ENCODE results near the gene AZU1.
A peak's percentile ranks its signal among the peaks of the same experiment; 100 is the strongest.

AZU1 gene, protein sequence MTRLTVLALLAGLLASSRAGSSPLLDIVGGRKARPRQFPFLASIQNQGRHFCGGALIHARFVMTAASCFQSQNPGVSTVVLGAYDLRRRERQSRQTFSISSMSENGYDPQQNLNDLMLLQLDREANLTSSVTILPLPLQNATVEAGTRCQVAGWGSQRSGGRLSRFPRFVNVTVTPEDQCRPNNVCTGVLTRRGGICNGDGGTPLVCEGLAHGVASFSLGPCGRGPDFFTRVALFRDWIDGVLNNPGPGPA

DNA sequence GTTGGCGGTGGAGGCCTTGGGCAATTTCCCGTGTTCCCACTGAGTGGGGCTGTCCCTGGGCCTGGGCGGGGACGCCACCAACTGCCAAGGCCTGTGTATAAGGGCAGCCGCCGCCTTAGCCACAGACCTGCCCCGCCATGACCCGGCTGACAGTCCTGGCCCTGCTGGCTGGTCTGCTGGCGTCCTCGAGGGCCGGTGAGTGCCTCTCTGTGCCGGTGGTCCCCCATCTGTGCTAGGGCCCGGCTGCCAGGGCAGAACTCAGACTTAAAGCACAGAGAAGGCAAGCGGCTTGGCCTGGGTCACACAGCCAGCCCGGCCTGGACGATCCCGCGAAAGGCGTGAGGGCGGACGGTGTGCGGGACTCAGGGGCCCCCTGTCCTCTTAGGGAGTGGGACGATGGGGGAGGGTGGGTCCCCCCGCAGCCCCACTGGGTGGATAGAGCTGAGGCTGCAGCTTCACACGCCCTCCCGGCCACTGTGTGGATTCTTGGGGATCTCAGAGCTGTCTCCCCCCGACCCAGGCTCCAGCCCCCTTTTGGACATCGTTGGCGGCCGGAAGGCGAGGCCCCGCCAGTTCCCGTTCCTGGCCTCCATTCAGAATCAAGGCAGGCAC, at the start of gene AZU1:
TSS of gene AZU1 (plus strand) at position 128 of the 612 bp plus-strand sequence. CDS start at position 138, 10 bp downstream.
- DNase-seq (ENCODE audit: low spot score): no peak

DNA sequence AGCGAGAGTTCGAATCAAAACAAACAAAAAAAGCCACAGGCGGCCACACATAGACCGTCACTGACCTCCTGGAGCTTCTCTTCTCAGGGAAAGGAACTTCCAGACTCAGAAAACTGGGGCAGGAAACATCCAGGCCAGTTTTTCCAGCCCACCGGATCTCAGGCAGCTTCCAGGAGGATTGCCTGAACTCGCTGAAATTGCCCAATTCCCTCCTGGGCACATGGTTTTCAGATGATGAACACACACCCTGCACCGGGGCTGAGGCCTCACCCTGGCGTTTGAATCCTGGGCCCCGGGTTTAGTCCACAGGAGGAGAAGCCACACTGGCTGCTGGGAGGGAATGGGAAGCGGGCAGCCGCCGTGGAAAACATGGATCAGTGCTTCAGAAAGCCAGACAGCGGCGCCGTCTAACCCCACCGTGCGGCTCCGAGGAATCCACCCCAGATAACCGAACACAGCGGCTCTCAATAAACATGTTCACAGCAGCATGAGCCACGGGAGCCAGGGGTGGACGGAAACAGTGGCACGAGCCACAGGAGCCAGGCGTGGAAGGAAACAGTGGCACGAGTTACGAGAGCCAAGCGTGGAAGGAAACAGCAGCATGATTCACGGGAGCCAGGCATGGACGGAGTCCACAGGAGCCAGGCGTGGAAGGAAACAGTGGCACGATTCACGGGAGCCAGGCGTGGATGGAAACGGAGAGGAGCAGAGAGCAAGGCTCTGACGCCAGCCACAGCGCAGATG, 48.6 kb upstream of the AZU1 start:
- DNase-seq (ENCODE audit: low spot score): no peak

GRCh38 chr19:780935-781334, 46.7 kb upstream of the AZU1 start:
- no peak for DNase-seq (ENCODE audit: low spot score)

DNA sequence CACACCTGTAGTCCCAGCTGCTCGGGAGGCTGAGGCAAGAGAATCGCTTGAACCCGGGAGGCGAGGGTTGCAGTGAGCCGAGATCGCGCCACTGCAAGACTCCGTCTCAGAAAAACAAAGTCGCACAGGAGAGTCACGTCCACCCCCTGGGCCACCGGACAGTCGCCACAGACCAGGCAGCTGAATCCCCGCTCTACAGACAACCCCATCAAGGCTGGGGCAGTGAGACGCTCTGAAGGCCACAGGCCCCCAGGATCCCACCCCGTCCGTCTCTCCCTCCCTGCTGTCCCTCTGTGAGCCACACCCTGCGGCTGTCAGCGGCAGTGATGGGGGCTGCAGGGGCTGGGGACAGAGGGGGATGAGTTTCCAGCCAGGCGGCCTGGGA, 45.8 kb upstream of the AZU1 start:
- no peak for DNase-seq (ENCODE audit: low spot score)

DNA sequence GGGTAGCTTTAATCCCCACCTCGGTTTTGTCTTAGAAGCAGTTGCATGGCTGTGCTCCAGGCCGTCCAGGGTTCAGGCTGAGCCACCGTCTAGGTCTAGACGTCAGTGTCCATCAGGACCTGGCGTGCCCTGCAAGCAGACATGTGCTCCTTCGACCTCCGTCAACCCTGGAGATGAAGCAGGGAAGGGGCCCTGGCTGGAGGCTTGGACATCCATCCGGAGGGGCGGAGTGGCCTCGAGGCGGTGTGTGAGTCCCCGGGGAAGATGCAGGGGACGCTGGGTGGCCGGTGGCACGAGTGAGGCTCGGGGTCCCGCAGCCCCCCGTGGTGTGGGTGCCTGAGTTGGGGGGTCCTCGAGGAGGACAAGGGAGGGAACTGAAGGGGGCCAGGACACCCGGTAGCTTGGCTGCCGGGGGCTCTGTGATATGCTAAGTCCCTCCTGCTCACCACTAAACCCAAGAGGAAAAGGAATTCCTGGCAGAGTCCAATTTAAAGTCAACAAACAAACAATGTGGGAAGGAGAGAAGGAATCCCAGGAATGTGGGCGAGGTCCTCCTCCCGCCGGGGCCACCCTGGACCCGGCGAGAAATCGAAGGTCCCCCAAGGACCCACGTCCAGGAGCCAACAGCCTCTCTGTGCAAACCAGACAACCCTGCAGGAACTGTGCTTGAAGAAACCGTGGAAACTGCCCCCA, 45.3 kb upstream of the AZU1 start:
- DNase-seq (ENCODE audit: low spot score): no peak

GRCh38 chr19:782878-783668, 44.6 kb upstream of the AZU1 start:
- no peak for DNase-seq (ENCODE audit: low spot score)

- DNase-seq (ENCODE audit: low spot score): no peak
Observed at GRCh38 chr19:784541-784940, 43.1 kb upstream of the AZU1 start.

- DNase-seq (ENCODE audit: low spot score): no peak
Observed at GRCh38 chr19:787536-787935, 40.1 kb upstream of the AZU1 start.

- no peak for DNase-seq (ENCODE audit: low spot score)
Observed at GRCh38 chr19:788686-788982, 39.0 kb upstream of the AZU1 start.

- no peak for DNase-seq (ENCODE audit: low spot score)
Observed at GRCh38 chr19:788983-789700, 38.5 kb upstream of the AZU1 start.

GRCh38 chr19:789701-790060, 38.0 kb upstream of the AZU1 start:
- no peak for DNase-seq (ENCODE audit: low spot score)

GRCh38 chr19:791007-791566, 36.5 kb upstream of the AZU1 start:
- DNase-seq (ENCODE audit: low spot score): no peak

- DNase-seq (ENCODE audit: low spot score): no peak
Observed at GRCh38 chr19:791567-792305, 35.9 kb upstream of the AZU1 start.

- no peak for DNase-seq (ENCODE audit: low spot score)
Observed at GRCh38 chr19:792306-792885, 35.2 kb upstream of the AZU1 start.

DNA sequence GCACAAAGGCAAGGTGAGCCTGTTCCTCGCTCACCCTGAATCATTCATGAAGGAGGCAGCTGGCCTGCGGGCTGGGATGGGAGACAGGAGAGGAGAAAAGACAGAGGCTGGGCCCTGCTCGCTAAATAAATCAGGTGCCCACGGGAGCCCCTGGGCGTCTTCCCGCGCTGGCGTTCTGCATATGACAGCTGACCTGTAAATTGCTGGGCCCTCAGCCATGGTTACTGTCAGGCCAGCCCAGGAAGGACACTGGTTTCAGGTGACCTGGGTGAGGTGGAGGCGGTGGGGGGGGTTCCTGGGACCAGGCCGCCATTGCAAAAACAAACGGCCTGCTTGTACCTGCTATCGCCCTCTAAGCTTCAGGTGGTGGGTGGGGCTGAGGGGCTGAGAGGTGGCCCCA, 33.8 kb upstream of the AZU1 start:
- no peak for DNase-seq (ENCODE audit: low spot score)

GRCh38 chr19:795073-795611, 32.5 kb upstream of the AZU1 start:
- DNase-seq (ENCODE audit: low spot score): no peak

- no peak for DNase-seq (ENCODE audit: low spot score)
Observed at GRCh38 chr19:795691-796581, 31.7 kb upstream of the AZU1 start.

DNA sequence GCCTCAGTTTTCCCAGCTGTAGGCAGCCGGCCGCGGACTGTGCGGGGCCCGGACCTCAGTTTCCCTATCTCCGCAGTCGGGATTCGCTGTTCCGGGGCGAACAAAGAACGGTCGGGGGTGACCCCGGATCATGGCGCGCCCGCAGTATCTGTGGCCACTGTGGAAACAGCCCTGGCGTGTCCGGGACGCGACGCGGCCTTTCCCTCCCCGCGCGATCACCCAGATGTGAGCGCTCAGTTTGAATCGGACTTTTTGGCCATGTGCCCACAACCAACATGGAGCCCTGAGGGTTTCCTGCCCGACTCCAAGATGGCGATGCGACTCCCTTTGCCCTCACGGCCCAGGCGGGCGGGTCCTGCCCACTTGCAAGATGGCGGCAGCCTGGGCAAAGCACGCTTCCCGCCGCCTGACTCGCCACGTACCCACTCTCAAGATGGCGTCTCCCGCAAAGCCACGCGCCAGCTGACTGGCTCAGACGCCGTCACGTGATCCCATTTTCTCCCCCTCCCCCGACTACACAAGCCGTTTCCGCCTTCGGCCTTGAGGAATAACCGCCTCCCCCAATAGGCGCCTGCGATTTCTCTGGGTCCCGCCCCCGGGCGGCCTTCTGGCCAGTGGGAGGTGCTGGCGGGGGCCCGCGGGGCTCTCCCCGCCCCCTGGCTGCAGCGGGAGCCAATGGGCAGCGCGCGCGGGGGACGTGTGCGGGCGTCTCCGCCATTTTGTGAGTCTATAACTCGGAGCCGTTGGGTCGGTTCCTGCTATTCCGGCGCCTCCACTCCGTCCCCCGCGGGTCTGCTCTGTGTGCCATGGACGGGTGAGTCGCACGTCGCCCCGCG, 30.7 kb upstream of the AZU1 start, which contains the start of gene PTBP1:
TSS of gene PTBP1 (plus strand) at position 761 of the 836 bp plus-strand sequence. CDS start at position 807, 46 bp downstream.
- DNase-seq (ENCODE audit: low spot score): peak; percentile 100

All from CD4-positive, alpha-beta T cell treated with Interleukin-2 at 100 ng/mL for 4 hours (primary cell).